Calu3 (cell line): ENCODE measurements around the gene C16orf96. TPM values are rescaled to one million over a fixed set of nuclear protein-coding genes. Genes with fewer than 3 reads are reported as not detected.

Source experiments
- BruUV-seq: library from RNA; stranded (reverse); fragments of 400-500 nt; replicated peaks from 2 replicates; lab custom pipeline; 2021; lab: Mats Ljungman, UMichigan
- CTCF ChIA-PET: fragments of 300-600 bp; sonication (Branson Sonifier 250); formaldehyde crosslinking; loops from one replicate; lab custom pipeline; 2022; ENCODE audit warnings: antibody characterized with exemption; lab: Charles Lee
- DNase-seq: peaks from one replicate; pipeline ENCODE4 v3.0.0; 2022
- H3K27ac Mint-ChIP-seq: one replicate; pipeline ENCODE4 v1.8.0; 2022; ENCODE audit warnings: mixed read lengths; ENCODE audit not compliant: unreplicated experiment
- H3K27me3 Mint-ChIP-seq: one replicate; pipeline ENCODE4 v1.8.0; 2022; ENCODE audit warnings: mixed read lengths; ENCODE audit not compliant: unreplicated experiment
- H3K36me3 Mint-ChIP-seq: one replicate; pipeline ENCODE4 v1.8.0; 2022; ENCODE audit warnings: mild to moderate bottlenecking, moderate library complexity, mixed read lengths; ENCODE audit not compliant: insufficient read depth, unreplicated experiment
- H3K4me1 Mint-ChIP-seq: one replicate; pipeline ENCODE4 v1.8.0; 2022; ENCODE audit warnings: mild to moderate bottlenecking, low read depth, mixed read lengths; ENCODE audit not compliant: unreplicated experiment
- H3K4me3 Mint-ChIP-seq: one replicate; pipeline ENCODE4 v1.8.0; 2022; ENCODE audit warnings: mild to moderate bottlenecking, low read depth, moderate library complexity, mixed read lengths; ENCODE audit not compliant: unreplicated experiment
- H3K9me3 Mint-ChIP-seq: one replicate; pipeline ENCODE4 v1.8.0; 2022; ENCODE audit warnings: low read depth, mixed read lengths; ENCODE audit not compliant: unreplicated experiment
- CTCF ChIP-seq: fragments of 200-600 bp; IDR thresholded peaks from one replicate; pipeline ENCODE4 v1.8.0; 2022; ENCODE audit warnings: antibody characterized with exemption; ENCODE audit not compliant: unreplicated experiment
- intact Hi-C: fragments of 100-400 bp; cut with micrococcal nuclease; formaldehyde crosslinking; loops from one replicate; pipeline ENCODE4 v1.10.0; 2022; ENCODE audit not compliant: unreplicated experiment
- total RNA-seq: library from RNA; stranded (reverse); gene quantifications from 2 replicates; pipeline ENCODE4 v1.2.3, GENCODE V29; 2022

The C16orf96 gene
- total RNA-seq, 1 experiment from 2014 or later, result not detected

GRCh38 chr16:4548124-4548523, 8.0 kb upstream of the C16orf96 start:
- Mint-ChIP-seq H3K27ac (no peak overlapping the region), H3K27me3 (peaks cover 83% of the 10 kb centered on the region), H3K4me1 (no peaks in the 10 kb centered on the region), H3K9me3 (no peaks in the 10 kb centered on the region), H3K36me3 (no peaks in the 10 kb centered on the region), H3K4me3 (no peak overlapping the region)
- intact Hi-C loops, result loop anchor here (5.0 kb wide), 1 partner anchor 36 kb away; no protein-coding TSS in a partner anchor
- CTCF ChIA-PET, result interaction anchor here (0.6 to 1.6 kb wide), 10 partner anchors 10 to 88 kb away, joined by 3 to 9 read pairs (median 6); partner anchors contain the start of genes CDIP1 and HMOX2
- BruUV-seq, result no TSS peak
- no peak for TF ChIP-seq CTCF
- no peak for DNase-seq

- H3K27ac Mint-ChIP-seq, result no peak overlapping the region
- H3K4me3 Mint-ChIP-seq, result no peak overlapping the region
- intact Hi-C loops, result no loop called here
- H3K36me3 Mint-ChIP-seq, result no peaks in the 10 kb centered on the region
- no peak for DNase-seq
- no peaks in the 10 kb centered on the region for H3K4me1 Mint-ChIP-seq
- H3K27me3 Mint-ChIP-seq, result peaks cover 83% of the 10 kb centered on the region
- H3K9me3 Mint-ChIP-seq, result no peaks in the 10 kb centered on the region
- CTCF ChIA-PET, result interaction anchor here (0.7 to 1.4 kb wide), 3 partner anchors 11 to 75 kb away, joined by 3 to 5 read pairs (median 3); no protein-coding TSS in a partner anchor
- BruUV-seq, result no TSS peak
- TF ChIP-seq CTCF, result no peak
These were observed 5.5 kb upstream of the C16orf96 start for GRCh38 chr16:4550591-4550990.

GRCh38 chr16:4552541-4552940, 3.6 kb upstream of the C16orf96 start:
- CTCF ChIA-PET, result interaction anchor here (0.7 to 1.0 kb wide), 2 partner anchors 10 to 52 kb away, joined by 4 to 6 read pairs; no protein-coding TSS in a partner anchor
- DNase-seq, result no peak
- peaks cover 83% of the 10 kb centered on the region for H3K27me3 Mint-ChIP-seq
- no TSS peak for BruUV-seq
- TF ChIP-seq CTCF, result no peak
- intact Hi-C loops, result no loop called here
- no peak overlapping the region for H3K27ac Mint-ChIP-seq
- no peaks in the 10 kb centered on the region for H3K4me1 Mint-ChIP-seq
- no peaks in the 10 kb centered on the region for H3K9me3 Mint-ChIP-seq
- no peaks in the 10 kb centered on the region for H3K36me3 Mint-ChIP-seq
- no peak overlapping the region for H3K4me3 Mint-ChIP-seq

- Mint-ChIP-seq H3K9me3 (no peaks in the 10 kb centered on the region), H3K4me3 (no peak overlapping the region), H3K36me3 (no peaks in the 10 kb centered on the region), H3K27ac (no peak overlapping the region), H3K4me1 (no peaks in the 10 kb centered on the region), H3K27me3 (peaks cover 88% of the 10 kb centered on the region)
- intact Hi-C loops, result no loop called here
- TF ChIP-seq CTCF, result no peak
- BruUV-seq, result no TSS peak
- peak; percentile 20 for DNase-seq
- CTCF ChIA-PET, result interaction anchor here (0.6 to 1.0 kb wide), 2 partner anchors 11 to 68 kb away, joined by 3 read pairs; no protein-coding TSS in a partner anchor
These were observed 440 bp downstream of the C16orf96 start for GRCh38 chr16:4556580-4556979.
